HG02981 (cell line): ENCODE results near the gene TCF12.
"Not testable (repeated sequence)": the region's sequence is repeated elsewhere in the genome, so short reads cannot be mapped to it uniquely, and the experiment has no call there.

Experiments used
- ATAC-seq: cut with Tn5 transposase; IDR thresholded peaks from one replicate; pipeline ENCODE4 v1.9.1; 2021; ENCODE audit warnings: mild to moderate bottlenecking, moderate library complexity; ENCODE audit not compliant: unreplicated experiment

Gene TCF12

GRCh38 chr15:57158997-57159668, 240.7 kb downstream of the TCF12 start:
- ATAC-seq, result no peak

- ATAC-seq, result no peak
Measured at GRCh38 chr15:57159767-57160166, 241.3 kb downstream of the TCF12 start.

- ATAC-seq, result no peak
Measured at GRCh38 chr15:57160823-57161560, 242.5 kb downstream of the TCF12 start.

- not testable (repeated sequence) for ATAC-seq
Measured at GRCh38 chr15:57164251-57164650, 245.8 kb downstream of the TCF12 start.

- ATAC-seq, result no peak
Measured at GRCh38 chr15:57165992-57166391, 247.5 kb downstream of the TCF12 start.

GRCh38 chr15:57167821-57168395, 249.5 kb downstream of the TCF12 start:
- ATAC-seq, result no peak

- ATAC-seq, result no peak
Measured at GRCh38 chr15:57169643-57170042, 251.2 kb downstream of the TCF12 start.

- ATAC-seq, result no peak
Measured at GRCh38 chr15:57171426-57171825, 253.0 kb downstream of the TCF12 start.

- ATAC-seq, result no peak
Measured at GRCh38 chr15:57172925-57173324, 254.5 kb downstream of the TCF12 start.

GRCh38 chr15:57183041-57183440, 264.6 kb downstream of the TCF12 start:
- ATAC-seq, result no peak

- no peak for ATAC-seq
Measured at GRCh38 chr15:57183614-57184344, 265.3 kb downstream of the TCF12 start.

- no peak for ATAC-seq
Measured at GRCh38 chr15:57184502-57184901, 266.1 kb downstream of the TCF12 start.

GRCh38 chr15:57185507-57186074, 267.1 kb downstream of the TCF12 start:
- no peak for ATAC-seq

- ATAC-seq, result no peak
Measured at GRCh38 chr15:57189466-57189865, 271.0 kb downstream of the TCF12 start.

GRCh38 chr15:57190208-57190607, 271.8 kb downstream of the TCF12 start:
- no peak for ATAC-seq

- no peak for ATAC-seq
Measured at GRCh38 chr15:57193161-57193560, 274.7 kb downstream of the TCF12 start.

GRCh38 chr15:57195326-57195725, 276.9 kb downstream of the TCF12 start:
- no peak for ATAC-seq

- no peak for ATAC-seq
Measured at GRCh38 chr15:57196865-57197264, 278.4 kb downstream of the TCF12 start.

- ATAC-seq, result no peak
Measured at GRCh38 chr15:57198131-57198530, 279.7 kb downstream of the TCF12 start.

GRCh38 chr15:57198654-57199291, 280.3 kb downstream of the TCF12 start:
- ATAC-seq, result no peak

GRCh38 chr15:57201578-57201977, 283.1 kb downstream of the TCF12 start:
- ATAC-seq, result no peak
